ENCODE results near the gene ZNF396.

GRCh38 chr18:35392375-35392774 lies 15.2 kb upstream of the ZNF396 start:
- TF ChIP-seq, protein P1, sequence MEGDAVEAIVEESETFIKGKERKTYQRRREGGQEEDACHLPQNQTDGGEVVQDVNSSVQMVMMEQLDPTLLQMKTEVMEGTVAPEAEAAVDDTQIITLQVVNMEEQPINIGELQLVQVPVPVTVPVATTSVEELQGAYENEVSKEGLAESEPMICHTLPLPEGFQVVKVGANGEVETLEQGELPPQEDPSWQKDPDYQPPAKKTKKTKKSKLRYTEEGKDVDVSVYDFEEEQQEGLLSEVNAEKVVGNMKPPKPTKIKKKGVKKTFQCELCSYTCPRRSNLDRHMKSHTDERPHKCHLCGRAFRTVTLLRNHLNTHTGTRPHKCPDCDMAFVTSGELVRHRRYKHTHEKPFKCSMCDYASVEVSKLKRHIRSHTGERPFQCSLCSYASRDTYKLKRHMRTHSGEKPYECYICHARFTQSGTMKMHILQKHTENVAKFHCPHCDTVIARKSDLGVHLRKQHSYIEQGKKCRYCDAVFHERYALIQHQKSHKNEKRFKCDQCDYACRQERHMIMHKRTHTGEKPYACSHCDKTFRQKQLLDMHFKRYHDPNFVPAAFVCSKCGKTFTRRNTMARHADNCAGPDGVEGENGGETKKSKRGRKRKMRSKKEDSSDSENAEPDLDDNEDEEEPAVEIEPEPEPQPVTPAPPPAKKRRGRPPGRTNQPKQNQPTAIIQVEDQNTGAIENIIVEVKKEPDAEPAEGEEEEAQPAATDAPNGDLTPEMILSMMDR (IDR thresholded peaks at IDR 0.05): no peak
- TF ChIP-seq POLR2A (IDR thresholded peaks at IDR 0.05): no peak

All from upper lobe of left lung (tissue), 4 donors.